Measurements from ENCODE around the gene GRK5.

The GRK5 gene

GRCh38 chr10:119316002-119316358 is 108.6 kb downstream of the GRK5 start:
- no peak for DNase-seq (ENCODE audit: low read depth, low spot score)

GRCh38 chr10:119316729-119317097 is 109.3 kb downstream of the GRK5 start:
- no peak for DNase-seq (ENCODE audit: low read depth, low spot score)

GRCh38 chr10:119318411-119319160 is 111.2 kb downstream of the GRK5 start:
- no peak for DNase-seq (ENCODE audit: low read depth, low spot score)

GRCh38 chr10:119319161-119319919 is 112.0 kb downstream of the GRK5 start:
- no peak for DNase-seq (ENCODE audit: low read depth, low spot score)

- no peak for DNase-seq (ENCODE audit: low read depth, low spot score)
Observed at GRCh38 chr10:119319920-119320258, 112.5 kb downstream of the GRK5 start.

GRCh38 chr10:119320981-119321380 is 113.6 kb downstream of the GRK5 start:
- no peak for DNase-seq (ENCODE audit: low read depth, low spot score)

GRCh38 chr10:119323085-119324016 is 116.0 kb downstream of the GRK5 start:
- no peak for DNase-seq (ENCODE audit: low read depth, low spot score)

GRCh38 chr10:119325131-119325530 is 117.8 kb downstream of the GRK5 start:
- DNase-seq (ENCODE audit: low read depth, low spot score): no peak

GRCh38 chr10:119326167-119326566 is 118.8 kb downstream of the GRK5 start:
- DNase-seq (ENCODE audit: low read depth, low spot score): no peak

- DNase-seq (ENCODE audit: low read depth, low spot score): no peak
Observed at GRCh38 chr10:119327096-119327745, 119.8 kb downstream of the GRK5 start.

- no peak for DNase-seq (ENCODE audit: low read depth, low spot score)
Observed at GRCh38 chr10:119328223-119328622, 120.9 kb downstream of the GRK5 start.

GRCh38 chr10:119330342-119330741 is 123.0 kb downstream of the GRK5 start:
- DNase-seq (ENCODE audit: low read depth, low spot score): no peak

GRCh38 chr10:119331061-119331460 is 123.7 kb downstream of the GRK5 start:
- DNase-seq (ENCODE audit: low read depth, low spot score): no peak

GRCh38 chr10:119333146-119333792 is 125.9 kb downstream of the GRK5 start:
- no peak for DNase-seq (ENCODE audit: low read depth, low spot score)

GRCh38 chr10:119335671-119336353 is 128.4 kb downstream of the GRK5 start:
- no peak for DNase-seq (ENCODE audit: low read depth, low spot score)

- DNase-seq (ENCODE audit: low read depth, low spot score): no peak
Observed at GRCh38 chr10:119336599-119336998, 129.2 kb downstream of the GRK5 start.

GRCh38 chr10:119337223-119337622 is 129.9 kb downstream of the GRK5 start:
- DNase-seq (ENCODE audit: low read depth, low spot score): no peak

GRCh38 chr10:119337796-119338432 is 130.5 kb downstream of the GRK5 start:
- no peak for DNase-seq (ENCODE audit: low read depth, low spot score)

GRCh38 chr10:119339109-119339508 is 131.7 kb downstream of the GRK5 start:
- DNase-seq (ENCODE audit: low read depth, low spot score): no peak

- DNase-seq (ENCODE audit: low read depth, low spot score): no peak
Observed at GRCh38 chr10:119340893-119341458, 133.6 kb downstream of the GRK5 start.
